Fibroblast of pulmonary artery (primary cell): ENCODE data around the gene OR13C3.
"Not testable (repeated sequence)": the region's sequence is repeated elsewhere in the genome, so short reads cannot be mapped to it uniquely, and the experiment has no call there.

Source experiments
- DNase-seq: peaks from one replicate; pipeline ENCODE4 v3.0.0-alpha.2; 2010; ENCODE audit warnings: low read depth
- H3K4me3 ChIP-seq: replicated peaks from 2 replicates; pipeline ENCODE4 v1.5.1; 2011; ENCODE audit warnings: low read depth, mild to moderate bottlenecking, control low read depth, low read length, moderate library complexity
- CTCF ChIP-seq: IDR thresholded peaks from 2 replicates; pipeline ENCODE4 v1.5.1; 2011; ENCODE audit warnings: mild to moderate bottlenecking, control low read depth, low read length, inconsistent platforms; ENCODE audit errors: missing control alignments

The OR13C3 gene

GRCh38 chr9:104556830-104557634 lies 20.4 kb upstream of the OR13C3 start:
- TF ChIP-seq CTCF, result no peak

GRCh38 chr9:104555521-104555920 lies 18.9 kb upstream of the OR13C3 start:
- TF ChIP-seq CTCF, result no peak
- no peak for DNase-seq
- H3K4me3 ChIP-seq, result no peak overlapping the region

More at GRCh38 chr9:104556830-104557634, 20.4 kb upstream of the OR13C3 start:
- no peak for DNase-seq
- H3K4me3 ChIP-seq, result no peak overlapping the region

GRCh38 chr9:104553261-104553660 lies 16.6 kb upstream of the OR13C3 start:
- no peak for TF ChIP-seq CTCF
- no peak for DNase-seq
- H3K4me3 ChIP-seq, result no peak overlapping the region

- no peak for TF ChIP-seq CTCF
- H3K4me3 ChIP-seq, result no peak overlapping the region
- DNase-seq, result no peak
Observed at GRCh38 chr9:104544644-104545043, 8.0 kb upstream of the OR13C3 start.

GRCh38 chr9:104539275-104539674 lies 2.6 kb upstream of the OR13C3 start:
- DNase-seq, result no peak
- no peak overlapping the region for H3K4me3 ChIP-seq
- TF ChIP-seq CTCF, result no peak

GRCh38 chr9:104527109-104527508 lies 9.5 kb downstream of the OR13C3 start, which contains the start of gene OR13C4:
TSS of gene OR13C4 (minus strand) at chr9:104527209. CDS start at chr9:104527209, 0 bp downstream.
- TF ChIP-seq CTCF, result no peak
- no peak within 1 kb of the TSS for H3K4me3 ChIP-seq
- no peak for DNase-seq

GRCh38 chr9:104520241-104520640 lies 16.4 kb downstream of the OR13C3 start:
- not testable (repeated sequence) for H3K4me3 ChIP-seq, DNase-seq
